ENCODE measurements around the gene BIRC5. TPM values are rescaled to one million over a fixed set of nuclear protein-coding genes. Genes with fewer than 3 reads are reported as not detected.
A peak's percentile ranks its signal among the peaks of the same experiment; 100 is the strongest.

Gene BIRC5
- total RNA-seq, 2 donors from 2014 or later: 15.2 to 77.1 TPM

GRCh38 chr17:78180083-78180482, 34.0 kb upstream of the BIRC5 start:
- no peak for TF ChIP-seq CTCF (IDR thresholded peaks at IDR 0.05)
- intact Hi-C loops (cut with DNase I): no loop called here
- H3K4me1 ChIP-seq: peaks cover 22% of the 10 kb centered on the region
- H3K27ac ChIP-seq: peak overlapping the region; percentile 10
- no peaks in the 10 kb centered on the region for H3K36me3 ChIP-seq
- H3K4me3 ChIP-seq: no peak overlapping the region
- no peak overlapping the region for H3K9ac ChIP-seq (ENCODE audit: low read depth in 2 of 2, low read length in 2 of 2)
- H3K9me3 ChIP-seq: no peaks in the 10 kb centered on the region
- no peaks in the 10 kb centered on the region for H3K27me3 ChIP-seq
- DNase-seq: no peak

- intact Hi-C loops (cut with DNase I): no loop called here
- Histone ChIP-seq H3K36me3 (no peaks in the 10 kb centered on the region), H3K9ac (ENCODE audit: low read depth in 2 of 2, low read length in 2 of 2) (no peak overlapping the region), H3K27ac (no peak overlapping the region), H3K9me3 (no peaks in the 10 kb centered on the region), H3K4me3 (no peak overlapping the region), H3K4me1 (peaks cover 18% of the 10 kb centered on the region), H3K27me3 (no peaks in the 10 kb centered on the region)
- no peak for DNase-seq
- no peak for TF ChIP-seq CTCF (IDR thresholded peaks at IDR 0.05)
Observed at GRCh38 chr17:78180508-78180907, 33.5 kb upstream of the BIRC5 start.

GRCh38 chr17:78182504-78182903, 31.5 kb upstream of the BIRC5 start:
- intact Hi-C loops (cut with DNase I): no loop called here
- Histone ChIP-seq H3K9ac (ENCODE audit: low read depth in 2 of 2, low read length in 2 of 2) (no peak overlapping the region), H3K27me3 (no peaks in the 10 kb centered on the region), H3K9me3 (no peaks in the 10 kb centered on the region), H3K4me1 (peaks cover 2% of the 10 kb centered on the region), H3K4me3 (no peak overlapping the region), H3K27ac (no peak overlapping the region), H3K36me3 (no peaks in the 10 kb centered on the region)
- no peak for TF ChIP-seq CTCF (IDR thresholded peaks at IDR 0.05)
- no peak for DNase-seq

- no peaks in the 10 kb centered on the region for H3K36me3 ChIP-seq
- intact Hi-C loops (cut with DNase I): no loop called here
- TF ChIP-seq CTCF (IDR thresholded peaks at IDR 0.05): no peak
- H3K9me3 ChIP-seq: no peaks in the 10 kb centered on the region
- H3K9ac ChIP-seq (ENCODE audit: low read depth in 2 of 2, low read length in 2 of 2): peak overlapping the region in 1 of 2 donors; percentile 19
- H3K4me1 ChIP-seq: peaks cover 4% of the 10 kb centered on the region
- H3K4me3 ChIP-seq: no peak overlapping the region
- no peak for DNase-seq
- H3K27me3 ChIP-seq: no peaks in the 10 kb centered on the region
- peak overlapping the region; percentile 6 for H3K27ac ChIP-seq
Observed at GRCh38 chr17:78183916-78184315, 30.1 kb upstream of the BIRC5 start.

GRCh38 chr17:78184351-78184750, 29.7 kb upstream of the BIRC5 start:
- Histone ChIP-seq H3K9me3 (no peaks in the 10 kb centered on the region), H3K4me1 (peaks cover 4% of the 10 kb centered on the region), H3K27me3 (no peaks in the 10 kb centered on the region), H3K4me3 (no peak overlapping the region), H3K9ac (ENCODE audit: low read depth in 2 of 2, low read length in 2 of 2) (peak overlapping the region in 1 of 2 donors; percentile 19), H3K27ac (peak overlapping the region; percentile 6), H3K36me3 (no peaks in the 10 kb centered on the region)
- intact Hi-C loops (cut with DNase I): no loop called here
- DNase-seq: no peak
- TF ChIP-seq CTCF (IDR thresholded peaks at IDR 0.05): no peak

- Histone ChIP-seq H3K36me3 (no peaks in the 10 kb centered on the region), H3K9ac (ENCODE audit: low read depth in 2 of 2, low read length in 2 of 2) (no peak overlapping the region), H3K4me1 (peaks cover 4% of the 10 kb centered on the region), H3K27ac (no peak overlapping the region), H3K4me3 (no peak overlapping the region), H3K9me3 (no peaks in the 10 kb centered on the region), H3K27me3 (no peaks in the 10 kb centered on the region)
- intact Hi-C loops (cut with DNase I): no loop called here
- no peak for DNase-seq
- no peak for TF ChIP-seq CTCF (IDR thresholded peaks at IDR 0.05)
Observed at GRCh38 chr17:78184868-78185267, 29.2 kb upstream of the BIRC5 start.

All from colonic mucosa (tissue), 4 donors.